Measurements from ENCODE around the gene DLL3.

DLL3 gene

GRCh38 chr19:39480337-39481228 lies 18.2 kb upstream of the DLL3 start, which contains the start of gene TIMM50:
Gene TIMM50 (plus strand): TSS chr19:39480838. CDS start chr19:39480854, 16 bp downstream.
- DNase-seq (ENCODE audit: low read depth, low spot score) = peak; percentile 45
- peak within 1 kb of the TSS; percentile 64 for H3K27ac ChIP-seq

- DNase-seq (ENCODE audit: low read depth, low spot score) = no peak
- H3K27ac ChIP-seq = peak overlapping the region; percentile 64
These were observed 17.6 kb upstream of the DLL3 start for GRCh38 chr19:39481229-39481545.

- no peak overlapping the region for H3K27ac ChIP-seq
- DNase-seq (ENCODE audit: low read depth, low spot score) = no peak
These were observed 17.1 kb upstream of the DLL3 start for GRCh38 chr19:39481676-39482075.

- no peak overlapping the region for H3K27ac ChIP-seq
- DNase-seq (ENCODE audit: low read depth, low spot score) = no peak
These were observed 15.6 kb upstream of the DLL3 start for GRCh38 chr19:39483141-39483540.

GRCh38 chr19:39489756-39490155 lies 9.0 kb upstream of the DLL3 start:
- H3K27ac ChIP-seq = no peak overlapping the region
- no peak for DNase-seq (ENCODE audit: low read depth, low spot score)

- H3K27ac ChIP-seq = no peak overlapping the region
- no peak for DNase-seq (ENCODE audit: low read depth, low spot score)
These were observed 6.5 kb upstream of the DLL3 start for GRCh38 chr19:39492225-39492624.

- H3K27ac ChIP-seq = peak overlapping the region; percentile 43
- DNase-seq (ENCODE audit: low read depth, low spot score) = no peak
These were observed 6.0 kb upstream of the DLL3 start for GRCh38 chr19:39492788-39493187.

GRCh38 chr19:39494661-39495060 lies 4.1 kb upstream of the DLL3 start:
- no peak overlapping the region for H3K27ac ChIP-seq
- no peak for DNase-seq (ENCODE audit: low read depth, low spot score)

GRCh38 chr19:39496063-39496462 lies 2.7 kb upstream of the DLL3 start:
- no peak for DNase-seq (ENCODE audit: low read depth, low spot score)
- H3K27ac ChIP-seq = no peak overlapping the region

- DNase-seq (ENCODE audit: low read depth, low spot score) = no peak
- no peak overlapping the region for H3K27ac ChIP-seq
These were observed 1.1 kb upstream of the DLL3 start for GRCh38 chr19:39497701-39497995.

GRCh38 chr19:39497996-39498797 lies 550 bp upstream of the DLL3 start:
- DNase-seq (ENCODE audit: low read depth, low spot score) = no peak

GRCh38 chr19:39499932-39500331 lies 1.2 kb downstream of the DLL3 start:
- H3K27ac ChIP-seq = no peak overlapping the region
- no peak for DNase-seq (ENCODE audit: low read depth, low spot score)

More at GRCh38 chr19:39497996-39498797, 550 bp upstream of the DLL3 start:
- H3K27ac ChIP-seq = no peak overlapping the region

- no peak overlapping the region for H3K27ac ChIP-seq
- DNase-seq (ENCODE audit: low read depth, low spot score) = no peak
These were observed 1.8 kb downstream of the DLL3 start for GRCh38 chr19:39500543-39500942.

GRCh38 chr19:39501340-39501739 lies 2.6 kb downstream of the DLL3 start:
- DNase-seq (ENCODE audit: low read depth, low spot score) = no peak
- no peak overlapping the region for H3K27ac ChIP-seq

- DNase-seq (ENCODE audit: low read depth, low spot score) = no peak
- no peak overlapping the region for H3K27ac ChIP-seq
These were observed 4.1 kb downstream of the DLL3 start for GRCh38 chr19:39502640-39503417.

- no peak overlapping the region for H3K27ac ChIP-seq
- DNase-seq (ENCODE audit: low read depth, low spot score) = no peak
These were observed 7.8 kb downstream of the DLL3 start for GRCh38 chr19:39506598-39506943.

GRCh38 chr19:39506944-39507714 lies 8.4 kb downstream of the DLL3 start:
- no peak for DNase-seq (ENCODE audit: low read depth, low spot score)
- H3K27ac ChIP-seq = no peak overlapping the region

GRCh38 chr19:39507715-39508364 lies 9.1 kb downstream of the DLL3 start:
- no peak for DNase-seq (ENCODE audit: low read depth, low spot score)
- H3K27ac ChIP-seq = no peak overlapping the region

GRCh38 chr19:39508629-39509028 lies 9.9 kb downstream of the DLL3 start:
- DNase-seq (ENCODE audit: low read depth, low spot score) = no peak
- H3K27ac ChIP-seq = no peak overlapping the region

GRCh38 chr19:39509233-39509632 lies 10.5 kb downstream of the DLL3 start:
- H3K27ac ChIP-seq = no peak overlapping the region
- DNase-seq (ENCODE audit: low read depth, low spot score) = no peak
